ENCODE results near the gene TOR2A. TPM values are rescaled to one million over a fixed set of nuclear protein-coding genes. Genes with fewer than 3 reads are reported as not detected.

Gene TOR2A
- total RNA-seq, 2 donors from 2014 or later = 15.7 to 16.7 TPM

DNA sequence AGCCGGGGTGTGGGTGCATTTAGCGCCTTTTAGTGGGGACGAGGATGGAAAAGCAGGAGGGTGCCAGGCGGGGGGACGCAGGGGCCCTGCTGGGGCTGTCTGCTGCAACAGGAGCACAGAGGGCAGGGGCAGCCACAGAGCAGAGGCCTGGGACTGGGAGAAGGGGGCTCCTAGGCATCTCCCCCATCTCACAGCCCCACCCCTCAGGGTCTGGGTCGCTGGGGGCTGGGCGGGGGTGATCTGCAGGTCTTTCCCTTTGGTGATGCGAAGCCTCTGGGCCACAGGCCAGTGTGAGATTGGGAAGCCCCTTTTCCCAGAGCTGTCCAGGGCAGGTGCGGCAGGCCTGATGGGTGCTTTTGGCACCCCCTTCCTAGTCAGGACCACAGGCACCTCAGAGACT, 4.8 kb downstream of the TOR2A start:
- Histone ChIP-seq H3K4me3 (ENCODE audit: low read length) (no peak overlapping the region), H3K9ac (ENCODE audit: extremely low read depth, low read length, poor library complexity, severe bottlenecking) (no peak overlapping the region), H3K4me1 (ENCODE audit: control insufficient read depth, insufficient read depth, low read length) (no peaks in the 10 kb centered on the region), H3K36me3 (ENCODE audit: control insufficient read depth, insufficient read depth, low read length) (no peaks in the 10 kb centered on the region), H3K27me3 (ENCODE audit: control insufficient read depth, insufficient read depth, low read length, poor library complexity, severe bottlenecking) (no peaks in the 10 kb centered on the region), H3K9me3 (ENCODE audit: control insufficient read depth, low read length) (no peaks in the 10 kb centered on the region), H3K27ac (ENCODE audit: low read depth, low read length) (no peak overlapping the region)
- H3K4me1 Mint-ChIP-seq = no peaks in the 10 kb centered on the region
- no peak overlapping the region for H3K27ac Mint-ChIP-seq
- no peak for DNase-seq
- no peaks in the 10 kb centered on the region for H3K9me3 Mint-ChIP-seq
- no peak for TF ChIP-seq CTCF (conservative IDR thresholded peaks at IDR 0.05)
- 81 to 93% methylated on average over 5 to 9 of the region's 9 CpGs for WGBS, 2 experiments (ENCODE audit: insufficient coverage in 1 of 2, insufficient read length in 1 of 2)
- no peaks in the 10 kb centered on the region for H3K36me3 Mint-ChIP-seq (ENCODE audit: low read depth)
- H3K4me3 Mint-ChIP-seq = no peak overlapping the region
- no peaks in the 10 kb centered on the region for H3K27me3 Mint-ChIP-seq (ENCODE audit: insufficient read depth)

DNA sequence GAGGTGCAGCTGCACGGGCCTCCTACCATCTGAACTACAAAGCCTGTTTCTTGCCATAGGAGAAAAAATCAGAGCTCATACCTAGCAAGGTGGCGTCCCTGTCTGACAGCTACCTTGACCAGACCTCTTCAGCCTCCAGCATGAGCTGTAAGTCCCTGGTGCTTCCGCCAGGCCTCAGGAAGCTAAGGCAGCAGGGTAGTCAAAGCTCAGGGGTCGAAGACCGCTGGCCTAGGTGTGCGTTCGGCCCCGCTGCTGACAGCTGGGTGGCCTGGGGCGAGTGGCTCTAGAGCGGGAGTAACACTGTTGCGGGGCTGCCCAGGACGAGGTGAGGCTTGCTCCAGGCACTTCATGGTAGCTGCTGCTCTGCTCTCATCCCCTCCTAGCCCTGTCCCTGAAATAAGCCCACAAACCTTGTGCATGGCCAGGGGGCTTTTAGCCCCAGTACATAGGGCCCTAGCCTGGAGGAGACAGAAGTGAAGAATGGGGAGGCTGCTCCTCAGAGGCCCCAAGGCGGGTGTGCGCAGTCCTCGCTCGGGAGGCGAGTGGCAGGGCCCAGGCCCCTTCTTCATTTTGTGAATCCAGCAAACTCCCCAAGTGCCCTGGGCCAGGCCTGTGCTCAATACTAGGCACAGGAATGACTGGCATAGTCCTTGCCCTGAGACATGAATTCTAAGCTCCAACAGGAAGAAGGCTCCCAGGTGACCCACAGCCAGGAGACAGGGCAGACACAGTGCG, 5.4 kb downstream of the TOR2A start:
- H3K9ac ChIP-seq (ENCODE audit: extremely low read depth, low read length, poor library complexity, severe bottlenecking) = no peak overlapping the region
- Mint-ChIP-seq H3K4me3 (no peak overlapping the region), H3K9me3 (no peaks in the 10 kb centered on the region), H3K27me3 (ENCODE audit: insufficient read depth) (no peaks in the 10 kb centered on the region), H3K36me3 (ENCODE audit: low read depth) (no peaks in the 10 kb centered on the region), H3K4me1 (no peaks in the 10 kb centered on the region), H3K27ac (no peak overlapping the region)
- H3K4me1 ChIP-seq (ENCODE audit: control insufficient read depth, insufficient read depth, low read length) = no peaks in the 10 kb centered on the region
- no peaks in the 10 kb centered on the region for H3K27me3 ChIP-seq (ENCODE audit: control insufficient read depth, insufficient read depth, low read length, poor library complexity, severe bottlenecking)
- no peak overlapping the region for H3K4me3 ChIP-seq (ENCODE audit: low read length)
- DNase-seq = no peak
- H3K36me3 ChIP-seq (ENCODE audit: control insufficient read depth, insufficient read depth, low read length) = no peaks in the 10 kb centered on the region
- TF ChIP-seq CTCF (conservative IDR thresholded peaks at IDR 0.05) = no peak
- H3K9me3 ChIP-seq (ENCODE audit: control insufficient read depth, low read length) = no peaks in the 10 kb centered on the region
- 89 to 90% methylated on average over 8 to 18 of the region's 18 CpGs for WGBS, 2 experiments (ENCODE audit: insufficient coverage in 1 of 2, insufficient read length in 1 of 2)
- H3K27ac ChIP-seq (ENCODE audit: low read depth, low read length) = no peak overlapping the region

DNA sequence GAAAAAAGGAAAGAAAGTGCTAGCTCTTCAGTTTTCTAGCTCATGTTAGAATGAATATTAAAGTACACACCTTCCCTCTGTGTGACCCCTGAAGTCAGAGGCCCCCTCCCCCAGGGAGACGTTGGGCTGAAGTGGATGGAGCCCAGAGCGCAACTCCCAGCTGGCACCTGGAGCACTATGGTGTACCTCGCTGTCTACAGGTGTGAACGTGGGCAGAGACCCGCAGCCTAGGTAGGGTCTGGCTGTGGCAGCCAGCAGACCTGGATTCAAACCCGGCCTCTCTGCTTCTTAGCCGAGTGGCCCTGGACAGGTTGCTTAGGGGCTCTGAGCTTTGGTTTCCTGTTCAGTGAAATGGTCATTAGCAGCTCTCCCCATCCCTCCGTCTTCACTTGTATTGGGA, 6.3 kb downstream of the TOR2A start:
- no peaks in the 10 kb centered on the region for H3K36me3 ChIP-seq (ENCODE audit: control insufficient read depth, insufficient read depth, low read length)
- H3K9me3 Mint-ChIP-seq = no peaks in the 10 kb centered on the region
- H3K4me3 ChIP-seq (ENCODE audit: low read length) = no peak overlapping the region
- no peak for TF ChIP-seq CTCF (conservative IDR thresholded peaks at IDR 0.05)
- no peaks in the 10 kb centered on the region for H3K9me3 ChIP-seq (ENCODE audit: control insufficient read depth, low read length)
- no peaks in the 10 kb centered on the region for H3K4me1 Mint-ChIP-seq
- no peaks in the 10 kb centered on the region for H3K36me3 Mint-ChIP-seq (ENCODE audit: low read depth)
- H3K27me3 Mint-ChIP-seq (ENCODE audit: insufficient read depth) = no peaks in the 10 kb centered on the region
- WGBS, 2 experiments (ENCODE audit: insufficient coverage in 1 of 2, insufficient read length in 1 of 2) = 87 to 89% methylated on average over 7 of the region's 8 CpGs
- no peak for DNase-seq
- H3K27ac Mint-ChIP-seq = no peak overlapping the region
- no peak overlapping the region for H3K27ac ChIP-seq (ENCODE audit: low read depth, low read length)
- H3K9ac ChIP-seq (ENCODE audit: extremely low read depth, low read length, poor library complexity, severe bottlenecking) = no peak overlapping the region
- H3K4me3 Mint-ChIP-seq = no peak overlapping the region
- no peaks in the 10 kb centered on the region for H3K27me3 ChIP-seq (ENCODE audit: control insufficient read depth, insufficient read depth, low read length, poor library complexity, severe bottlenecking)
- no peaks in the 10 kb centered on the region for H3K4me1 ChIP-seq (ENCODE audit: control insufficient read depth, insufficient read depth, low read length)
